Activated CD4-positive, CD25-positive, alpha-beta regulatory T cell treated with anti-CD3 and anti-CD28 coated beads, Interleukin-2, amount 50 U/mL, for 24 hours (primary cell): ENCODE data around the gene CEP83.
"Not testable (repeated sequence)": the region's sequence is repeated elsewhere in the genome, so short reads cannot be mapped to it uniquely, and the experiment has no call there.

Experiments used
- ATAC-seq, 2 donors: fragments of 150-1000 bp; cut with Tn5 transposase; one replicate each; pipeline ENCODE4 v1.10.0; 2021; ENCODE audit warnings: mild to moderate bottlenecking in 1 of 2, moderate library complexity in 1 of 2

Gene CEP83

GRCh38 chr12:94430304-94430703 lies 29.4 kb downstream of the CEP83 start:
- ATAC-seq, result no peak

- no peak for ATAC-seq
Observed at GRCh38 chr12:94429633-94430032, 30.0 kb downstream of the CEP83 start.

GRCh38 chr12:94429191-94429590 lies 30.5 kb downstream of the CEP83 start:
- no peak for ATAC-seq

- peak; percentile 65 to 79 for ATAC-seq
Observed at GRCh38 chr12:94427501-94428381, 31.9 kb downstream of the CEP83 start.

GRCh38 chr12:94426049-94426448 lies 33.6 kb downstream of the CEP83 start:
- no peak for ATAC-seq

GRCh38 chr12:94424830-94425229 lies 34.8 kb downstream of the CEP83 start:
- not testable (repeated sequence) for ATAC-seq

- ATAC-seq, result no peak
Observed at GRCh38 chr12:94421868-94422740, 37.6 kb downstream of the CEP83 start.

GRCh38 chr12:94418517-94418916 lies 41.1 kb downstream of the CEP83 start:
- ATAC-seq, result no peak

GRCh38 chr12:94416613-94417012 lies 43.1 kb downstream of the CEP83 start:
- ATAC-seq, result no peak

GRCh38 chr12:94415066-94415465 lies 44.6 kb downstream of the CEP83 start:
- no peak for ATAC-seq

- peak; percentile 45 to 51 for ATAC-seq
Observed at GRCh38 chr12:94405413-94406116, 54.1 kb downstream of the CEP83 start.

GRCh38 chr12:94404854-94405253 lies 54.8 kb downstream of the CEP83 start:
- no peak for ATAC-seq

- no peak for ATAC-seq
Observed at GRCh38 chr12:94401326-94401725, 58.3 kb downstream of the CEP83 start.

- ATAC-seq, result not testable (repeated sequence)
Observed at GRCh38 chr12:94398685-94399084, 61.0 kb downstream of the CEP83 start.

- ATAC-seq, result no peak
Observed at GRCh38 chr12:94397401-94397800, 62.3 kb downstream of the CEP83 start.

GRCh38 chr12:94396014-94396413 lies 63.7 kb downstream of the CEP83 start:
- ATAC-seq, result not testable (repeated sequence)

- ATAC-seq, result no peak
Observed at GRCh38 chr12:94390130-94390485, 69.6 kb downstream of the CEP83 start.

GRCh38 chr12:94389482-94390129 lies 70.1 kb downstream of the CEP83 start:
- ATAC-seq, result not testable (repeated sequence)

GRCh38 chr12:94386422-94386821 lies 73.2 kb downstream of the CEP83 start:
- ATAC-seq, result no peak

- no peak for ATAC-seq
Observed at GRCh38 chr12:94384030-94384429, 75.6 kb downstream of the CEP83 start.

GRCh38 chr12:94380507-94380906 lies 79.2 kb downstream of the CEP83 start:
- ATAC-seq, result no peak

GRCh38 chr12:94379479-94380113 lies 80.1 kb downstream of the CEP83 start:
- ATAC-seq, result peak; percentile 80 to 82
